OCI-LY7 (cell line): ENCODE measurements around the gene VWA8. TPM values are rescaled to one million over a fixed set of nuclear protein-coding genes. Genes with fewer than 3 reads are reported as not detected.

Experiments
- BruUV-seq: library from RNA; stranded (reverse); fragments of 400-500 nt; replicated peaks from 2 replicates; lab custom pipeline; 2021; lab: Mats Ljungman, UMichigan
- CTCF ChIA-PET: fragments of 300-600 bp; sonication (Branson Sonifier 250); formaldehyde crosslinking; loops from one replicate; lab custom pipeline; 2022; ENCODE audit warnings: antibody characterized with exemption; ENCODE audit not compliant: unreplicated experiment; lab: Charles Lee
- POLR2A ChIA-PET: fragments of 300-600 bp; sonication (Branson Sonifier 250); formaldehyde crosslinking; loops from one replicate; lab custom pipeline; 2022; ENCODE audit warnings: antibody characterized with exemption; lab: Charles Lee
- DNase-seq: peaks from one replicate; pipeline ENCODE4 v3.0.0-alpha.2; 2015; ENCODE audit warnings: low spot score
- H2AFZ ChIP-seq: fragments of 200-600 bp; sonication (generic), shearing (Covaris generic); 2 replicates; pipeline ENCODE4 v1.6.1; 2014; ENCODE audit warnings: mild to moderate bottlenecking, antibody characterized with exemption, low read length, moderate library complexity
- H3K27ac ChIP-seq: fragments of 200-600 bp; sonication (generic); 2 replicates; pipeline ENCODE4 v1.5.1; 2014; ENCODE audit warnings: mixed run types, low read depth, mild to moderate bottlenecking, moderate library complexity, low read length, inconsistent platforms; ENCODE audit not compliant: poor library complexity, severe bottlenecking
- H3K36me3 ChIP-seq: fragments of 200-600 bp; sonication (generic); 2 replicates; pipeline ENCODE4 v1.6.1; 2014; ENCODE audit warnings: mild to moderate bottlenecking, antibody characterized with exemption, low read length, moderate library complexity, mixed read lengths; ENCODE audit not compliant: insufficient read depth
- H3K4me1 ChIP-seq: fragments of 200-600 bp; sonication (generic); 2 replicates; pipeline ENCODE4 v1.5.1; 2014; ENCODE audit warnings: mild to moderate bottlenecking, low read length; ENCODE audit not compliant: insufficient read depth, poor library complexity, severe bottlenecking
- H3K4me2 ChIP-seq: fragments of 200-600 bp; sonication (generic); 2 replicates; pipeline ENCODE4 v1.6.1; 2014; ENCODE audit warnings: mild to moderate bottlenecking, low read length
- H3K4me3 ChIP-seq: fragments of 200-600 bp; sonication (generic); 2 replicates; pipeline ENCODE4 v1.5.1; 2014; ENCODE audit warnings: mild to moderate bottlenecking, low read depth, low read length; ENCODE audit not compliant: poor library complexity, severe bottlenecking
- H3K79me2 ChIP-seq: fragments of 200-600 bp; sonication (generic); 2 replicates; pipeline ENCODE4 v1.6.1; 2016; ENCODE audit warnings: low read depth, mild to moderate bottlenecking, low read length, moderate library complexity, mixed read lengths; ENCODE audit not compliant: insufficient read depth
- H3K9me2 ChIP-seq: fragments of 200-600 bp; sonication (generic); 2 replicates; pipeline ENCODE4 v1.6.1; 2016; ENCODE audit warnings: mild to moderate bottlenecking, low read length, mixed read lengths; ENCODE audit not compliant: insufficient read depth
- H3K9me3 ChIP-seq: fragments of 200-600 bp; sonication (generic); 2 replicates; pipeline ENCODE4 v1.6.1; 2014; ENCODE audit warnings: mild to moderate bottlenecking, mixed run types, low read length, mixed read lengths
- H4K20me1 ChIP-seq: fragments of 200-600 bp; sonication (generic); 2 replicates; pipeline ENCODE4 v1.6.1; 2014; ENCODE audit warnings: mild to moderate bottlenecking, antibody characterized with exemption, low read length, moderate library complexity, mixed read lengths; ENCODE audit not compliant: insufficient read depth
- CTCF ChIP-seq: fragments of 200-600 bp; sonication (generic); conservative IDR thresholded peaks from 2 replicates; pipeline ENCODE4 v1.5.1; 2014; ENCODE audit warnings: mild to moderate bottlenecking, antibody characterized with exemption, low read length, moderate library complexity, mixed read lengths
- EZH2phosphoT487 ChIP-seq: fragments of 200-600 bp; sonication (generic); IDR thresholded peaks from 2 replicates; pipeline ENCODE4 v1.6.1; 2018; ENCODE audit warnings: low read depth, borderline replicate concordance, mild to moderate bottlenecking, mixed run types, antibody characterized with exemption, low read length, moderate library complexity, mixed read lengths
- intact Hi-C: fragments of 100-400 bp; cut with micrococcal nuclease; formaldehyde crosslinking; loops from one replicate; pipeline ENCODE4 v1.10.0; 2022; ENCODE audit not compliant: unreplicated experiment
- total RNA-seq, 2 experiments: library from RNA; depleted of rRNA in 1 of 2; stranded (reverse); fragments of >200 nt in 1 of 2; shearing (Covaris generic) in 1 of 2; gene quantifications; 2 replicates each; pipeline ENCODE4 v1.2.3, GENCODE V29; 2014 to 2022

VWA8 gene
- total RNA-seq, 2 experiments from 2014 or later = 26.4 to 31.5 TPM

- no TSS peak for BruUV-seq
- no peak for DNase-seq
- Histone ChIP-seq H4K20me1 (no peaks in the 10 kb centered on the region), H3K9me3 (no peaks in the 10 kb centered on the region), H3K4me3 (no peak overlapping the region), H3K9me2 (no peaks in the 10 kb centered on the region), H3K4me1 (no peaks in the 10 kb centered on the region), H3K27ac (no peak overlapping the region), H2AFZ (no peak overlapping the region), H3K4me2 (no peak overlapping the region), H3K79me2 (no peaks in the 10 kb centered on the region), H3K36me3 (no peaks in the 10 kb centered on the region)
- TF ChIP-seq EZH2phosphoT487 = no peak
- intact Hi-C loops = no loop called here
- ChIA-PET CTCF (no interaction called here), POLR2A (no interaction called here)
These were observed 260.1 kb downstream of the VWA8 start for GRCh38 chr13:41700790-41701310.

- H3K4me2 ChIP-seq = no peak overlapping the region
These were observed 261.1 kb downstream of the VWA8 start for GRCh38 chr13:41699759-41700158.

GRCh38 chr13:41697578-41697977 is 263.3 kb downstream of the VWA8 start:
- CTCF ChIA-PET = no interaction called here
- POLR2A ChIA-PET = interaction anchor here (1.7 kb wide), 1 partner anchor 291 kb away, joined by 4 read pairs; no protein-coding TSS in a partner anchor
- Histone ChIP-seq H3K9me2 (no peaks in the 10 kb centered on the region), H3K36me3 (no peaks in the 10 kb centered on the region), H3K4me3 (no peak overlapping the region), H3K4me1 (peaks cover 11% of the 10 kb centered on the region), H3K4me2 (no peak overlapping the region), H3K27ac (no peak overlapping the region), H2AFZ (no peak overlapping the region), H4K20me1 (no peaks in the 10 kb centered on the region), H3K79me2 (no peaks in the 10 kb centered on the region), H3K9me3 (no peaks in the 10 kb centered on the region)
- no peak for DNase-seq
- BruUV-seq = no TSS peak
- intact Hi-C loops = no loop called here
- TF ChIP-seq CTCF (no peak), EZH2phosphoT487 (no peak)

More at GRCh38 chr13:41699759-41700158, 261.1 kb downstream of the VWA8 start:
- Histone ChIP-seq H3K27ac (no peak overlapping the region), H3K4me3 (no peak overlapping the region), H3K9me3 (no peaks in the 10 kb centered on the region), H3K36me3 (no peaks in the 10 kb centered on the region), H4K20me1 (no peaks in the 10 kb centered on the region), H3K9me2 (no peaks in the 10 kb centered on the region), H3K4me1 (peaks cover 7% of the 10 kb centered on the region), H3K79me2 (no peaks in the 10 kb centered on the region), H2AFZ (no peak overlapping the region)
- CTCF ChIA-PET = no interaction called here
- intact Hi-C loops = no loop called here
- BruUV-seq = no TSS peak
- DNase-seq = no peak
- POLR2A ChIA-PET = no interaction called here
- no peak for TF ChIP-seq EZH2phosphoT487
- no peak for TF ChIP-seq CTCF
